ENCODE measurements around the gene GNRHR. TPM values are rescaled to one million over a fixed set of nuclear protein-coding genes. Genes with fewer than 3 reads are reported as not detected.

GNRHR gene
- total and polyA plus RNA-seq, 7 donors = not detected

DNA sequence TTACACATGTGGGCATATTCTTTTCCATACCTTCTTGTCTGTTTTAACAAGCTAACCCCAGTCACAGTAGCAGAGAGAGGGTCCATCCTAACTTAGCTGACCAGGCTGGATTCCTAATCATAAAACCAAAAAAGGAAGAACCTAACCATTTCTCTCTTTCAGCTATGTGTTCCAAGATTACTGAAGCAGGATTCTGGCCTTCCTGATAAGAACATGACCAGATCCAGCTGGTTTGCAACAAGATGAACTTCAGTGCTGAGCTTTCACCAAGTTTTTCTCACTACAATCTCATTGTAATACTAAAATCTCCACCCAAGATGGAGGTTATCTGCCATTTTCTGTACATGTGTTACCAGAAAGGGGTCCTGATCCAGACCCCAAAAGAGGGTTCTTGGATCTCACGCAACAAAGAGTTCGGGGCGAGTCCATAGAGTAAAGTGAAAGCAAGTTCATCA, 32.8 kb downstream of the GNRHR start:
- TF ChIP-seq, protein P1, sequence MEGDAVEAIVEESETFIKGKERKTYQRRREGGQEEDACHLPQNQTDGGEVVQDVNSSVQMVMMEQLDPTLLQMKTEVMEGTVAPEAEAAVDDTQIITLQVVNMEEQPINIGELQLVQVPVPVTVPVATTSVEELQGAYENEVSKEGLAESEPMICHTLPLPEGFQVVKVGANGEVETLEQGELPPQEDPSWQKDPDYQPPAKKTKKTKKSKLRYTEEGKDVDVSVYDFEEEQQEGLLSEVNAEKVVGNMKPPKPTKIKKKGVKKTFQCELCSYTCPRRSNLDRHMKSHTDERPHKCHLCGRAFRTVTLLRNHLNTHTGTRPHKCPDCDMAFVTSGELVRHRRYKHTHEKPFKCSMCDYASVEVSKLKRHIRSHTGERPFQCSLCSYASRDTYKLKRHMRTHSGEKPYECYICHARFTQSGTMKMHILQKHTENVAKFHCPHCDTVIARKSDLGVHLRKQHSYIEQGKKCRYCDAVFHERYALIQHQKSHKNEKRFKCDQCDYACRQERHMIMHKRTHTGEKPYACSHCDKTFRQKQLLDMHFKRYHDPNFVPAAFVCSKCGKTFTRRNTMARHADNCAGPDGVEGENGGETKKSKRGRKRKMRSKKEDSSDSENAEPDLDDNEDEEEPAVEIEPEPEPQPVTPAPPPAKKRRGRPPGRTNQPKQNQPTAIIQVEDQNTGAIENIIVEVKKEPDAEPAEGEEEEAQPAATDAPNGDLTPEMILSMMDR (IDR thresholded peaks at IDR 0.05) = no peak
- TF ChIP-seq POLR2A (IDR thresholded peaks at IDR 0.05) (no peak), EP300 (IDR thresholded peaks at IDR 0.05) (no peak), POLR2AphosphoS5 (IDR thresholded peaks at IDR 0.05) (no peak)
- Histone ChIP-seq H3K27ac (no peak overlapping the region), H3K4me1 (no peaks in the 10 kb centered on the region), H3K36me3 (peaks cover 0 to 21% (median 0%) of the 10 kb centered on the region in 4 donors), H3K4me3 (no peak overlapping the region), H3K9me3 (no peaks in the 10 kb centered on the region), H3K27me3 (no peaks in the 10 kb centered on the region)
- no peak for DNase-seq
- WGBS, 2 donors = 96 to 97% methylated on average over 3 of the region's 3 CpGs
- intact Hi-C loops (cut with DNase I) = no loop called here

DNA sequence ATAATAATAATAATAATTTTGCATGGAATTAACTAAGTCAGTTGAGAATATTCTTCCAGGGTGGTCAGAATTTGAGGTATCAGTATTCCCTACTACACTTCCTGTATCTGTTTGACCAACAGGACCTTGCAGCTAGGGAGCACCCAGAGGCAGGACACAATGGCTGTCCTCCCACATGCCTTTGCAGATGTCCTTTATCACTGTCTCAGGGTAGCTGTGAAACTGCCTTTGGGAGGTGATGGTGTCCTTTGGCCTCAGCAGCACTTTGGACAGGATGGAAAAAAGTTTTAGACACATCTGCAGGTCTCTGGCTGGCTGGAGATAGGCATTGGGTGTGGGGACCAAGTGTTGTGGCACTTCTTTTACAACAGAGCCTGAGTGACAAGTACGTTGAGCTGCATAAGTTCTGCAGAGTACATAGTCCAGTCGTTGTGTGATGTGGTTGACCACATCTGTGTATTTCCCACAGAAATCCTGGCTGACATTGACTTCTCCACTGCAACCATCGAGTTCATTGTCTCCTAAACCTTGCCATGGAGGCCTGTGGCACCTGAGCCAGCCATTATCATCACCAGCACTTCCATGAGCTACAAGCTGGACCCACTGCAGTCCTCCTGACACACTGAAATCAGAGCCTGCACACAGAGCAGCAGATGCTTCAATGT, 34.1 kb downstream of the GNRHR start:
- H3K27me3 ChIP-seq = no peaks in the 10 kb centered on the region
- no peak overlapping the region for H3K27ac ChIP-seq
- intact Hi-C loops (cut with DNase I) = no loop called here
- DNase-seq = no peak
- TF ChIP-seq POLR2AphosphoS5 (IDR thresholded peaks at IDR 0.05) = no peak
- no peak for TF ChIP-seq POLR2A (IDR thresholded peaks at IDR 0.05)
- no peak for TF ChIP-seq EP300 (IDR thresholded peaks at IDR 0.05)
- TF ChIP-seq, protein P1 (IDR thresholded peaks at IDR 0.05) = no peak
- 91 to 97% methylated on average over 3 of the region's 3 CpGs for WGBS, 2 donors
- H3K9me3 ChIP-seq = no peaks in the 10 kb centered on the region
- H3K4me3 ChIP-seq = no peak overlapping the region
- H3K4me1 ChIP-seq = no peaks in the 10 kb centered on the region
- peaks cover 0 to 21% (median 0%) of the 10 kb centered on the region in 4 donors for H3K36me3 ChIP-seq

DNA sequence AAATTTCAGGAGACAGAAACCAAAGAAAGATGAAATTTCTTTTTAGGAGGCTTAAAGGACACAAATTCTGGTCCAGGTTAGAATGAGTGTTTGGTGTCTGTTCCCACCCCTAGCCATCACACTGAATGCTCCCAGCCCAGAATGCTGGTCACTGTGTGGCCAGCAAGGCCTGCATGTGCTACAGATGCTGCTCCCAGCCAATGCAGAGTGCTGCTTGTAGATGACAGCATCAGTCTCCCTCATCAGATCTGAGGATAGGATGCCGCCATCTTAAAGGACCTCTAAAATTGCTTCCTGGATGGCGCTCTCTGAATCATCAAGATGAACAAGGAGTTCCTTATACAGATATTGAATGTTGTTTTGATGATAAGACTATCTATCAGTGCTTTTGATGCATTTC, 35.3 kb downstream of the GNRHR start:
- WGBS, 2 donors = 97 to 98% methylated on average over 2 of the region's 2 CpGs
- H3K27ac ChIP-seq = no peak overlapping the region

DNA sequence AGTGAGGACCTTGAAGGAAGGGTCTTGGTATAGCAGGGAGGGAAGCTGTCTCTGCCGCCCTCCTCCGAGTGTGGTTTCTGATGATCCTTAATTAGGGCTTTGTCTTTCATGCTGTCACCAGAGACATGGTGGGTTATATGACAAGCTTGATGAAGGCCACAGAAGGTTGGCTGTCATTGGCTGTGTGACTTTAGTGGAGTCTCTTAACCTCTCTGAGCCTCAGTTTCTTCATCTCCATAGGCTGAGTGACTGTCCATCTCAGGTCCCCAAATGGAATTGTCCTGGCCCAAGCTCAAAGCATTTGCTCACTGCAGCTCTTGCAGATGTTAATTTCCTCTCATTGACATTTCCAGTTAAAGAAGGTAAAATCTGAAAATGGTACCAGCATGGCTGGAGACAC, 36.6 kb downstream of the GNRHR start:
- H3K27me3 ChIP-seq = no peaks in the 10 kb centered on the region
- no peak for DNase-seq
- WGBS, 2 donors = 96 to 98% methylated on average over 2 of the region's 2 CpGs
- H3K36me3 ChIP-seq = peaks cover 0 to 21% (median 0%) of the 10 kb centered on the region in 4 donors
- intact Hi-C loops (cut with DNase I) = no loop called here
- H3K9me3 ChIP-seq = no peaks in the 10 kb centered on the region
- TF ChIP-seq, protein P1 (IDR thresholded peaks at IDR 0.05) = no peak
- TF ChIP-seq POLR2A (IDR thresholded peaks at IDR 0.05) (no peak), EP300 (IDR thresholded peaks at IDR 0.05) (no peak), POLR2AphosphoS5 (IDR thresholded peaks at IDR 0.05) (no peak)
- no peaks in the 10 kb centered on the region for H3K4me1 ChIP-seq
- H3K4me3 ChIP-seq = no peak overlapping the region
- H3K27ac ChIP-seq = no peak overlapping the region

More for the DNA sequence above, 35.3 kb downstream of the GNRHR start:
- no peaks in the 10 kb centered on the region for H3K4me1 ChIP-seq
- no peak for DNase-seq
- no peaks in the 10 kb centered on the region for H3K9me3 ChIP-seq
- no peak overlapping the region for H3K4me3 ChIP-seq
- no peak for TF ChIP-seq EP300 (IDR thresholded peaks at IDR 0.05)
- no peak for TF ChIP-seq POLR2A (IDR thresholded peaks at IDR 0.05)
- no peak for TF ChIP-seq POLR2AphosphoS5 (IDR thresholded peaks at IDR 0.05)
- TF ChIP-seq, protein P1 (IDR thresholded peaks at IDR 0.05) = no peak
- peaks cover 0 to 21% (median 0%) of the 10 kb centered on the region in 4 donors for H3K36me3 ChIP-seq
- no peaks in the 10 kb centered on the region for H3K27me3 ChIP-seq
- intact Hi-C loops (cut with DNase I) = no loop called here
